Tibial artery (tissue), 4 donors: Measurements from ENCODE around the gene CAP2.

Source experiments
- DNase-seq, 2 donors: peaks; one replicate each; pipeline ENCODE4 v3.0.0-alpha.2; 2019
- H3K27ac ChIP-seq, 2 donors: fragments of 200-600 bp; sonication (generic) in 1 of 2; 1 replicate in 1 of 2; 2 replicates in 1 of 2; pipeline ENCODE4 v1.5.1; 2018 to 2019; ENCODE audit warnings: mild to moderate bottlenecking in 1 of 2
- H3K27me3 ChIP-seq, 2 donors: fragments of 200-600 bp; sonication (generic) in 1 of 2; one replicate each; pipeline versions ENCODE4 v1.5.1 to v1.6.0; 2016 to 2019
- H3K36me3 ChIP-seq, 3 donors: fragments of 200-600 bp; sonication (generic) in 2 of 3; one replicate each; pipeline ENCODE4 v1.5.1; 2016 to 2019; ENCODE audit warnings: mild to moderate bottlenecking in 2 of 3
- H3K4me1 ChIP-seq, 4 donors: fragments of 200-600 bp; sonication (generic) in 2 of 4; 1 replicate in 3 of 4; 2 replicates in 1 of 4; pipeline ENCODE4 v1.5.1; 2016 to 2019
- H3K4me3 ChIP-seq, 2 donors: fragments of 200-600 bp; sonication (generic) in 1 of 2; 1 replicate in 1 of 2; 2 replicates in 1 of 2; pipeline ENCODE4 v1.5.1; 2018 to 2019; ENCODE audit warnings: mild to moderate bottlenecking in 2 of 2
- H3K9me3 ChIP-seq, 3 donors: fragments of 200-600 bp; sonication (generic) in 1 of 3; one replicate each; pipeline ENCODE4 v1.5.1; 2016 to 2019
- intact Hi-C: fragments of 100-400 bp; cut with DNase I; formaldehyde crosslinking; loops from one replicate; pipeline ENCODE4 v1.15.0; 2023; ENCODE audit warnings: low total_unique reads
- TF ChIP-seq, protein P1 (sequence below), 2 experiments: fragments of 200-600 bp in 1 of 2; fragments of 450-650 bp in 1 of 2; IDR thresholded peaks; one replicate each; pipeline ENCODE4 v1.5.1; 2017 to 2019; ENCODE audit warnings: antibody characterized with exemption in 2 of 2, mild to moderate bottlenecking in 1 of 2, moderate library complexity in 1 of 2

Gene CAP2

DNA sequence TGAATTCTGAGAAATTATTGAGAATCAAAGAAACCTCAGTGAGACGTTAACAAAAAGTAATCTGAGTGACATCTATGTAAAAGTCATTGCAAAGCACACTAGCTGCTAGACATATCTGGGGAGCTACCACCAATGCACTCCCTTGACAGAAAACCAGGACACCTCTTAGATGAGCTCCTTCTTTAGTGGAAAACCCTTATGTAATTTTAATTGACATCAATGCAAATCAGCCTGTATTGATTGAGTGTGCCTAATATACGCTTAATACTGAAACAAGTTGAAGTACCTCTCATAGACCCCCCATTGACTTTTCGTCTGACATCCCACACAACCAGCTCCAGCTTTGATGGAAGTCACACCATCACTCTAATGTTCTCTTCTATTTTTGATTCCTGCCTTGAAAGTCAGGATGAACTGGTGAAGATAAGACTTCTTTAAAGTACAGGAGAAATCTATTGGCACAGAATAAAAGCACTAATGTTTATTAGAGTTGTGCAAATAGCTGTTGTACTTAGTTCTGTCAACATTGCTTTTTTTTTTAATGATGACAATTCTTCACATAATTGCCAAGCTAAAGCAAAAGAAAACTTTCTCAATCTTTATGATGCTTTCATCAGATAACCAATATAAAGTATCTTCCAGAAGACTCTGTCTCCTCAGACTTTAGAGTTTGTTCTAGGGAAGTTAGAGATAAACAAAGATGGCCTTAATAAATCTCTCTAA lies 108.7 kb downstream of the CAP2 start:
- Histone ChIP-seq H3K36me3 (peaks cover 0 to 3% (median 0%) of the 10 kb centered on the region in 3 donors), H3K4me3 (no peak overlapping the region), H3K9me3 (no peaks in the 10 kb centered on the region), H3K27me3 (no peaks in the 10 kb centered on the region), H3K4me1 (peaks cover 0 to 16% (median 0%) of the 10 kb centered on the region in 4 donors), H3K27ac (no peak overlapping the region)
- no peak for DNase-seq
- intact Hi-C loops = no loop called here
- TF ChIP-seq, protein P1, sequence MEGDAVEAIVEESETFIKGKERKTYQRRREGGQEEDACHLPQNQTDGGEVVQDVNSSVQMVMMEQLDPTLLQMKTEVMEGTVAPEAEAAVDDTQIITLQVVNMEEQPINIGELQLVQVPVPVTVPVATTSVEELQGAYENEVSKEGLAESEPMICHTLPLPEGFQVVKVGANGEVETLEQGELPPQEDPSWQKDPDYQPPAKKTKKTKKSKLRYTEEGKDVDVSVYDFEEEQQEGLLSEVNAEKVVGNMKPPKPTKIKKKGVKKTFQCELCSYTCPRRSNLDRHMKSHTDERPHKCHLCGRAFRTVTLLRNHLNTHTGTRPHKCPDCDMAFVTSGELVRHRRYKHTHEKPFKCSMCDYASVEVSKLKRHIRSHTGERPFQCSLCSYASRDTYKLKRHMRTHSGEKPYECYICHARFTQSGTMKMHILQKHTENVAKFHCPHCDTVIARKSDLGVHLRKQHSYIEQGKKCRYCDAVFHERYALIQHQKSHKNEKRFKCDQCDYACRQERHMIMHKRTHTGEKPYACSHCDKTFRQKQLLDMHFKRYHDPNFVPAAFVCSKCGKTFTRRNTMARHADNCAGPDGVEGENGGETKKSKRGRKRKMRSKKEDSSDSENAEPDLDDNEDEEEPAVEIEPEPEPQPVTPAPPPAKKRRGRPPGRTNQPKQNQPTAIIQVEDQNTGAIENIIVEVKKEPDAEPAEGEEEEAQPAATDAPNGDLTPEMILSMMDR (IDR thresholded peaks at IDR 0.05) = no peak

DNA sequence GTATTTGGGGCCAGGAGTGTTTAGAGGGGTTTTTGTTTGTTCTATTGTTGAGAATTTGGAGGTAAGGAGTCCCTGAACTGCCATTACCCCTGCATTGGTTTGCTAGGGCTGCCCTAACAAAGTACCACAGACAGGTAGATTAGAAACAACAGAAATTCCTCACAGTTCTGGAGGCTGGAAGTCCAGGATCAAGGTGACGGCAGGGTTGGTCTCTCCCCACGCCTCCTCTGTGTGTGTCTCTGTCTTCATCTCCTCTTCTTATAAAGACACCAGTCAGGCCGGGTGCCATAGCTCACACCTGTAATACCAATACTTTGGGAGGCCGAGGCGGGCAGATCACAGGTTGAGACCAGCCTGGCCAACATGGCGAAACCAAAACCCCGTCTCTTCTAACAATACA lies 109.7 kb downstream of the CAP2 start:
- Histone ChIP-seq H3K4me1 (peaks cover 0 to 16% (median 0%) of the 10 kb centered on the region in 4 donors), H3K36me3 (peaks cover 4 to 6% (median 5%) of the 10 kb centered on the region in 3 donors), H3K27ac (no peak overlapping the region), H3K4me3 (no peak overlapping the region), H3K9me3 (no peaks in the 10 kb centered on the region), H3K27me3 (no peaks in the 10 kb centered on the region)
- intact Hi-C loops = no loop called here
- DNase-seq = no peak
- TF ChIP-seq, protein P1 (IDR thresholded peaks at IDR 0.05) = no peak

DNA sequence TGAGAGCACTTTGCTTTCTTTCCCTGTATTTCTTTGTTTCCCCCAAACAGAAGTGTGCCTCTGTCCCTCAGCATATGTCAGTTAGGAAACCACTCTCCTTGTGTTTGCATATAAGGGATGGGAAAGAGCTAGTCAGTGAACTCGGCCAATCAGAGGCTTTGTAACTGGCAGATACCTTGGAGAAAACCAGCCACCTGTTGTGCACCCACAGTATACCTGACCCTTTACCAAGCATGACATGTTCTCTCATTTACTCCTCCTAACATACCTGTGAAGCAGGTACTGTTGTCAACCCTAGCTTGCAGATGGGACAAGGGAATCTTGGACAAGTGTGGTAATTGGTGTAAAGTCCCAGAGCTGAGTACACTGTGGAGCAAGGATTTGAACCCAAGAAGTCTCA lies 110.6 kb downstream of the CAP2 start:
- TF ChIP-seq, protein P1 (IDR thresholded peaks at IDR 0.05) = no peak
- intact Hi-C loops = no loop called here

DNA sequence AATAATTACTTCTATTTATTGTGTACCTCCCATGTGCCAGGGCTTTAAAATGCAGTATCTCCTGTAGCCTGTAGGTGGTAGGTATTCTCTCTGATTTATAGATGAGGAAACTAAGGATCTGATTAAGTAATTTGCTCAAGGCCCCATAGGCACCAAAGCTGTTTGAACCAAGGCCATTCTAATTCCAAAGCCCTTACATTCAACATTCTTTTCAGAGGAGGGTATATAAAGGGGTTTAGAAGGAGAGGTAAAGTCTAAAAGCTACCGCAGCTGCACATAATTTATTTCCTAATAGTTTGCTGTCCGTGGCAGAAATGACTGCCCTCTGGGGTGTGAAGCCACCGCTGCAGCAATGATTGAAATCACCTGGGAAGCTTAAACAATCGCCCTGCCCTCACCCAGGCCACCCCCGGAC lies 111.7 kb downstream of the CAP2 start:
- H3K27me3 ChIP-seq = no peaks in the 10 kb centered on the region
- DNase-seq = no peak
- no peak overlapping the region for H3K4me3 ChIP-seq
- TF ChIP-seq, protein P1 (IDR thresholded peaks at IDR 0.05) = peak in 1 of 2 experiments; percentile 25
- no peaks in the 10 kb centered on the region for H3K9me3 ChIP-seq
- intact Hi-C loops = no loop called here
- peaks cover 5 to 19% (median 19%) of the 10 kb centered on the region in 3 donors for H3K36me3 ChIP-seq
- peak overlapping the region; percentile 11 to 37 for H3K27ac ChIP-seq
- peaks cover 0 to 16% (median 0%) of the 10 kb centered on the region in 4 donors for H3K4me1 ChIP-seq

More for the DNA sequence above, 110.6 kb downstream of the CAP2 start:
- H3K27me3 ChIP-seq = no peaks in the 10 kb centered on the region
- H3K9me3 ChIP-seq = no peaks in the 10 kb centered on the region
- H3K36me3 ChIP-seq = peaks cover 5 to 15% (median 13%) of the 10 kb centered on the region in 3 donors
- H3K4me3 ChIP-seq = no peak overlapping the region
- H3K27ac ChIP-seq = no peak overlapping the region
- peaks cover 0 to 16% (median 0%) of the 10 kb centered on the region in 4 donors for H3K4me1 ChIP-seq
- no peak for DNase-seq

DNA sequence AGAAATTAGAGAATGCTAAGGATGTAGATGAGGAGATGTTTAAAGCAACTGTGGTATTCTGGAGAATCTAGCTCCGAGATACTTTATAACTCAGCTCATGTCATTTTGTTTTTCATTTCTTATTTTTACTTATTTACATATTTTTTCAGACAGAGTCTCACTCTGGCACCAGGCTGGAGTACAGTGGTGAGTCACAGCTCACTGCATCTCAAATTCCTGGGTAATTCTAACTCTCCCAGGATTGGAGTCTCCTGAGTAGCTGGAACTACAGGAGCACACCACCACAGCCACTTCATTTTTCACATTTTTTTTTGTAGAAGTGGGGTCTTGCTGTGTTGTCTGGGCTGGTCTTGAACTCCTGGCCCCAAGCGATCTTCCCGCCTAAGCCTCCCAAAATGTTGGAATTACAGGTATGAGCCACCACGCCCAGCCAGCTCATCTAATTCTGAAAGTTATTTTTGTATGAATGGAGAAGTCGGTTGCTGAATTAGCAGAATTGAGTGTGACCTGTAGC lies 112.4 kb downstream of the CAP2 start:
- H3K27me3 ChIP-seq = no peaks in the 10 kb centered on the region

More for the DNA sequence above, 112.4 kb downstream of the CAP2 start:
- TF ChIP-seq, protein P1 (IDR thresholded peaks at IDR 0.05) = no peak
- Histone ChIP-seq H3K36me3 (peaks cover 5 to 19% (median 19%) of the 10 kb centered on the region in 3 donors), H3K4me3 (no peak overlapping the region), H3K4me1 (peaks cover 0 to 16% (median 0%) of the 10 kb centered on the region in 4 donors), H3K9me3 (no peaks in the 10 kb centered on the region), H3K27ac (peak overlapping the region; percentile 11 to 37)
- intact Hi-C loops = no loop called here
- no peak for DNase-seq
